SU-DHL-6 (cell line): Measurements from ENCODE around the gene MLIP.

ENCODE experiments used
- H2AFZ ChIP-seq: fragments of 200-600 bp; sonication (generic); 2 replicates; pipeline ENCODE4 v1.6.1; 2014; ENCODE audit warnings: low read depth, mild to moderate bottlenecking, moderate library complexity, mixed read lengths, antibody characterized with exemption, low read length; ENCODE audit not compliant: severe bottlenecking
- H3F3A ChIP-seq: fragments of 200-600 bp; shearing (Covaris generic); 2 replicates; pipeline ENCODE4 v1.6.0; 2016; ENCODE audit warnings: antibody characterized with exemption, mild to moderate bottlenecking; ENCODE audit not compliant: insufficient read depth
- H3K27ac ChIP-seq: fragments of 200-600 bp; sonication (generic); 2 replicates; pipeline ENCODE4 v1.5.1; 2016; ENCODE audit warnings: low read depth, mild to moderate bottlenecking, low read length, moderate library complexity, mixed read lengths
- H3K27me3 ChIP-seq: fragments of 200-600 bp; sonication (generic), shearing (Covaris generic); 2 replicates; pipeline ENCODE4 v1.6.0; 2014; ENCODE audit warnings: mild to moderate bottlenecking, low read length
- H3K36me3 ChIP-seq: fragments of 200-600 bp; sonication (generic); 2 replicates; pipeline ENCODE4 v1.6.1; 2014; ENCODE audit warnings: mild to moderate bottlenecking, low read length, mixed read lengths
- H3K4me2 ChIP-seq: fragments of 300-600, 200-600 bp; shearing (Covaris generic), sonication (generic); 2 replicates; pipeline ENCODE4 v1.6.0; 2014; ENCODE audit warnings: low read length, low read depth, mild to moderate bottlenecking; ENCODE audit not compliant: poor library complexity, severe bottlenecking
- H3K4me3 ChIP-seq: fragments of 200-600 bp; sonication (generic); 2 replicates; pipeline ENCODE4 v1.5.1; 2014; ENCODE audit warnings: antibody characterized with exemption, low read length, mild to moderate bottlenecking, mixed read lengths; ENCODE audit not compliant: insufficient read depth, poor library complexity, severe bottlenecking
- H3K79me2 ChIP-seq: fragments of 200-600 bp; sonication (generic); 2 replicates; pipeline ENCODE4 v1.6.1; 2014; ENCODE audit warnings: mild to moderate bottlenecking, low read length, moderate library complexity; ENCODE audit not compliant: insufficient read depth
- H3K9ac ChIP-seq: fragments of 200-600 bp; sonication (generic); 2 replicates; pipeline ENCODE4 v1.7.0; 2014; ENCODE audit warnings: mild to moderate bottlenecking, low read length
- H3K9me2 ChIP-seq: fragments of 200-600 bp; sonication (generic); replicated peaks from 2 replicates; pipeline ENCODE4 v1.6.1; 2014; ENCODE audit warnings: low read length; ENCODE audit not compliant: insufficient read depth
- H3K9me3 ChIP-seq: fragments of 200-600 bp; sonication (generic); 2 replicates; pipeline ENCODE4 v1.6.1; 2014; ENCODE audit warnings: low read length, mixed read lengths; ENCODE audit not compliant: insufficient read depth
- H4K20me1 ChIP-seq: fragments of 200-600 bp; sonication (generic); 2 replicates; pipeline ENCODE4 v1.6.1; 2014; ENCODE audit warnings: low read depth, mild to moderate bottlenecking, antibody characterized with exemption, low read length, moderate library complexity, mixed read lengths
- EZH2phosphoT487 ChIP-seq: fragments of 200-600 bp; sonication (generic), shearing (Covaris generic); conservative IDR thresholded peaks from 2 replicates; pipeline ENCODE4 v1.6.1; 2018; ENCODE audit warnings: mild to moderate bottlenecking, antibody characterized with exemption, low read length, moderate library complexity, mixed read lengths
- TF ChIP-seq, protein P1 (sequence below): fragments of 200-600 bp; sonication (generic); IDR thresholded peaks from one replicate; pipeline ENCODE4 v1.5.1; 2017; ENCODE audit warnings: antibody characterized with exemption, mild to moderate bottlenecking, low read length, moderate library complexity; ENCODE audit not compliant: insufficient read depth, poor library complexity, severe bottlenecking

Gene MLIP

DNA sequence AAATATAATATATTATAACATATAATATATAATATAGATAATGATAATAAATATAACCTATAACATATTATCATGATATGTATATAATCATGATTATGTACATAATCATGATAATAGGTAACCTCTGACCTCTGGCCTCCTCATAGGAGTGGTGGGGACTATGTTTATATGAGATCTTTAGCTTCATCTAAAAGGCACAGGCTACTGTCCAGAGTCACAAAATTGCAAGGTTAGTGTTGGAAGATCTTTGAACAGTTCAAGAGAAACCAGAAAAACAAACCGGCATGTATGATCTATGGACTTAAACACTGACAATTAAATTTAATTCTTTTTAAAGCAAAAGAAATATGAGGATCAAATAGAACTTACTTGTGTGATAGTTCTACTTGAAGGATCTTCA lies 141.3 kb downstream of the MLIP start:
- Histone ChIP-seq H4K20me1 (no peaks in the 10 kb centered on the region), H3K27me3 (0 out of 2 replicates have a peak, but pooled peaks cover 5% of the 10 kb centered on the region), H3K4me2 (no peak overlapping the region), H3F3A (no peaks in the 10 kb centered on the region), H3K79me2 (no peaks in the 10 kb centered on the region), H3K9me2 (no peaks in the 10 kb centered on the region), H3K36me3 (no peaks in the 10 kb centered on the region), H2AFZ (no peak overlapping the region), H3K9ac (no peak overlapping the region), H3K27ac (no peak overlapping the region), H3K9me3 (no peaks in the 10 kb centered on the region), H3K4me3 (no peak overlapping the region)
- TF ChIP-seq, protein P1, sequence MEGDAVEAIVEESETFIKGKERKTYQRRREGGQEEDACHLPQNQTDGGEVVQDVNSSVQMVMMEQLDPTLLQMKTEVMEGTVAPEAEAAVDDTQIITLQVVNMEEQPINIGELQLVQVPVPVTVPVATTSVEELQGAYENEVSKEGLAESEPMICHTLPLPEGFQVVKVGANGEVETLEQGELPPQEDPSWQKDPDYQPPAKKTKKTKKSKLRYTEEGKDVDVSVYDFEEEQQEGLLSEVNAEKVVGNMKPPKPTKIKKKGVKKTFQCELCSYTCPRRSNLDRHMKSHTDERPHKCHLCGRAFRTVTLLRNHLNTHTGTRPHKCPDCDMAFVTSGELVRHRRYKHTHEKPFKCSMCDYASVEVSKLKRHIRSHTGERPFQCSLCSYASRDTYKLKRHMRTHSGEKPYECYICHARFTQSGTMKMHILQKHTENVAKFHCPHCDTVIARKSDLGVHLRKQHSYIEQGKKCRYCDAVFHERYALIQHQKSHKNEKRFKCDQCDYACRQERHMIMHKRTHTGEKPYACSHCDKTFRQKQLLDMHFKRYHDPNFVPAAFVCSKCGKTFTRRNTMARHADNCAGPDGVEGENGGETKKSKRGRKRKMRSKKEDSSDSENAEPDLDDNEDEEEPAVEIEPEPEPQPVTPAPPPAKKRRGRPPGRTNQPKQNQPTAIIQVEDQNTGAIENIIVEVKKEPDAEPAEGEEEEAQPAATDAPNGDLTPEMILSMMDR, result no peak
- TF ChIP-seq EZH2phosphoT487, result no peak

DNA sequence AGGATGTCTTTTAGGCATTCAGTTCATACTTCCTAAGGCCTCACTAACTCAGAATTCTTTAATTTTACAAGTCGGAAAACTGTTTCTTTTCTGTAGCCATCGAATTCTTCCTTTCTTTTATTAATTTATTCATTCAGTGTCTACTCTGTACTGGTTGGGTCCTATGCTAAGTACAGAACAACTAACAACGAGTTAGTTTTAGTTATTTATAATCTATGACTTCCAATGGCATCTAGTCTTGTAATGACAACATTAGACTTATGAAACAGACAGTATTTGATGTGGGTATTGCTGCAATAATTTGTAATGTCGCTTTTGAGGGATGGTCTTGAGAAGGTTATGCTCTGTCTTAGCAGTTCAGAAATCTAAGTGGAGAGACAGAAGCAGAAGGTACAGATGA lies 141.7 kb downstream of the MLIP start:
- H3K79me2 ChIP-seq, result no peaks in the 10 kb centered on the region
- no peaks in the 10 kb centered on the region for H3K36me3 ChIP-seq
- no peaks in the 10 kb centered on the region for H3F3A ChIP-seq
- H3K9me2 ChIP-seq, result no peaks in the 10 kb centered on the region
- no peak overlapping the region for H3K9ac ChIP-seq
- H2AFZ ChIP-seq, result no peak overlapping the region
- H3K4me2 ChIP-seq, result no peak overlapping the region
- H3K27ac ChIP-seq, result no peak overlapping the region
- H4K20me1 ChIP-seq, result no peaks in the 10 kb centered on the region
- no peak overlapping the region for H3K4me3 ChIP-seq
- 0 out of 2 replicates have a peak, but pooled peaks cover 5% of the 10 kb centered on the region for H3K27me3 ChIP-seq
- no peak for TF ChIP-seq EZH2phosphoT487
- TF ChIP-seq, protein P1, result no peak
- H3K9me3 ChIP-seq, result no peaks in the 10 kb centered on the region

DNA sequence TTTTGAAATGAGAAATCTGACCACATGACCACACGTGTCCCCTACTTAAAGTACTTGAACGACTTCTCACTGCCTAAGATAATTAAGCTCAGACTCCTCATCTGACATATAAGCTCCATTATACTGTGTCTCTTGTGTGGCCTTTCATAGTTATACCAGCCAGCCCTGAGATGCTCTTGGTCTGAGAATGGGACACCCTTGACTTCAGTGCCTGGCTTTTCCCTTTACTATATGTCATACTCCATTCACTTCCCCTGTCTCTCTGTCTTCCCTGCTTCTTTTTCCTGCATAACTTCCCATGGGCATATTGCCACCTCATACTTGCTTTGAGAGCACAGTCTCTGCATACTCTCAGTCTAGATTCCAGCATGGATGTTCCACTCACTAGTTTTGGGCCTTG lies 143.6 kb downstream of the MLIP start:
- H3K36me3 ChIP-seq, result no peaks in the 10 kb centered on the region
- TF ChIP-seq, protein P1, result no peak
- no peak for TF ChIP-seq EZH2phosphoT487
- H3K4me3 ChIP-seq, result no peak overlapping the region
- no peak overlapping the region for H3K4me2 ChIP-seq
- no peaks in the 10 kb centered on the region for H3K9me2 ChIP-seq
- no peak overlapping the region for H3K9ac ChIP-seq
- no peaks in the 10 kb centered on the region for H3F3A ChIP-seq
- no peaks in the 10 kb centered on the region for H3K79me2 ChIP-seq
- no peaks in the 10 kb centered on the region for H3K9me3 ChIP-seq
- no peak overlapping the region for H3K27ac ChIP-seq
- no peak overlapping the region for H2AFZ ChIP-seq
- H4K20me1 ChIP-seq, result no peaks in the 10 kb centered on the region
- H3K27me3 ChIP-seq, result 0 out of 2 replicates have a peak, but pooled peaks cover 5% of the 10 kb centered on the region

DNA sequence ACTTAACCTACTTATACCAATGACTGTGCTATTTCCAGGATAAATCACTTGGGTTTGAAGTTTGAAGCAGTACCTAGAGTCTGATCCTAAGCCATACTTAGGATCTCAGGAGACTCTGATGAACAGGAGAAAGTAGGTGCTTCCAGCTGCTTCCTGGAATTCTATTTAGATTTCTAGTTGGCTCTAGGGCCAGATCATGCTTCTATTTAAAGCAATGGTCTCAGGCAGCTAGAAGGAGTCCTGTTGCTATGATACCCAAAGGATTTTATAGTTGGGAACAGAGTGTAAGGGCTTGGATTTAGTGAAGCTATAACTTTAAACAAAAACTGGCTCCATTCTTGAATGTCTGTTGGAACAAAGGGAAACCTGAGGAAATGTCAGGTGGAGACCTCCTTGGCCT lies 144.6 kb downstream of the MLIP start:
- no peaks in the 10 kb centered on the region for H3K36me3 ChIP-seq
- 0 out of 2 replicates have a peak, but pooled peaks cover 5% of the 10 kb centered on the region for H3K27me3 ChIP-seq
- TF ChIP-seq, protein P1, result no peak
- TF ChIP-seq EZH2phosphoT487, result no peak
- H4K20me1 ChIP-seq, result no peaks in the 10 kb centered on the region
- H3K9ac ChIP-seq, result no peak overlapping the region
- H3K27ac ChIP-seq, result no peak overlapping the region
- no peaks in the 10 kb centered on the region for H3K9me2 ChIP-seq
- no peak overlapping the region for H3K4me2 ChIP-seq
- no peaks in the 10 kb centered on the region for H3K9me3 ChIP-seq
- no peaks in the 10 kb centered on the region for H3K79me2 ChIP-seq
- no peaks in the 10 kb centered on the region for H3F3A ChIP-seq
- no peak overlapping the region for H2AFZ ChIP-seq
- H3K4me3 ChIP-seq, result no peak overlapping the region
